Uterus (tissue), 2 donors: Measurements from ENCODE around the gene PDE3B.

Experiments used
- POLR2A ChIP-seq, 2 donors: fragments of 450-650 bp; IDR thresholded peaks; one replicate each; pipeline ENCODE4 v1.6.1; 2016; ENCODE audit warnings: antibody characterized with exemption in 2 of 2, mild to moderate bottlenecking in 1 of 2, moderate library complexity in 1 of 2
- TF ChIP-seq, protein P1 (sequence below), 4 experiments: fragments of 200-600 bp in 2 of 4; fragments of 450-650 bp in 2 of 4; sonication (generic) in 2 of 4; IDR thresholded peaks; one replicate each; pipeline ENCODE4 v1.5.1; 2016 to 2019; ENCODE audit warnings: antibody characterized with exemption in 4 of 4, mild to moderate bottlenecking in 2 of 4, moderate library complexity in 1 of 4

- TF ChIP-seq, protein P1, sequence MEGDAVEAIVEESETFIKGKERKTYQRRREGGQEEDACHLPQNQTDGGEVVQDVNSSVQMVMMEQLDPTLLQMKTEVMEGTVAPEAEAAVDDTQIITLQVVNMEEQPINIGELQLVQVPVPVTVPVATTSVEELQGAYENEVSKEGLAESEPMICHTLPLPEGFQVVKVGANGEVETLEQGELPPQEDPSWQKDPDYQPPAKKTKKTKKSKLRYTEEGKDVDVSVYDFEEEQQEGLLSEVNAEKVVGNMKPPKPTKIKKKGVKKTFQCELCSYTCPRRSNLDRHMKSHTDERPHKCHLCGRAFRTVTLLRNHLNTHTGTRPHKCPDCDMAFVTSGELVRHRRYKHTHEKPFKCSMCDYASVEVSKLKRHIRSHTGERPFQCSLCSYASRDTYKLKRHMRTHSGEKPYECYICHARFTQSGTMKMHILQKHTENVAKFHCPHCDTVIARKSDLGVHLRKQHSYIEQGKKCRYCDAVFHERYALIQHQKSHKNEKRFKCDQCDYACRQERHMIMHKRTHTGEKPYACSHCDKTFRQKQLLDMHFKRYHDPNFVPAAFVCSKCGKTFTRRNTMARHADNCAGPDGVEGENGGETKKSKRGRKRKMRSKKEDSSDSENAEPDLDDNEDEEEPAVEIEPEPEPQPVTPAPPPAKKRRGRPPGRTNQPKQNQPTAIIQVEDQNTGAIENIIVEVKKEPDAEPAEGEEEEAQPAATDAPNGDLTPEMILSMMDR (IDR thresholded peaks at IDR 0.05) = no peak
- TF ChIP-seq POLR2A (IDR thresholded peaks at IDR 0.05) = no peak
Observed at GRCh38 chr11:14821031-14821430, 177.4 kb downstream of the PDE3B start.
